Measurements from ENCODE around the gene PLCL2. TPM values are rescaled to one million over a fixed set of nuclear protein-coding genes. Genes with fewer than 3 reads are reported as not detected.
A peak's percentile ranks its signal among the peaks of the same experiment; 100 is the strongest.

The PLCL2 gene
- total RNA-seq, 2 donors from 2014 or later = 13.7 to 25.7 TPM

GRCh38 chr3:17081520-17081919 is 196.8 kb downstream of the PLCL2 start:
- Histone ChIP-seq H3K27me3 (no peaks in the 10 kb centered on the region), H3K27ac (no peak overlapping the region), H3K4me3 (no peak overlapping the region), H3K4me1 (no peaks in the 10 kb centered on the region), H3K9me3 (no peaks in the 10 kb centered on the region), H3K36me3 (replicated peaks in 1 of 2; ENCODE audit: insufficient read depth in 1 of 2, low read depth in 2 of 2) (no peaks in the 10 kb centered on the region)
- ATAC-seq (no peak), DNase-seq (no peak)
- WGBS, 2 donors = 89 to 99% methylated on average over 4 of the region's 4 CpGs
- TF ChIP-seq CTCF (IDR thresholded peaks at IDR 0.05) (no peak), POLR2A (IDR thresholded peaks at IDR 0.05) (no peak)
- intact Hi-C loops (cut with DNase I) = no loop called here

GRCh38 chr3:17087509-17087908 is 202.8 kb downstream of the PLCL2 start:
- Histone ChIP-seq H3K9me3 (no peaks in the 10 kb centered on the region), H3K4me3 (no peak overlapping the region), H3K4me1 (no peaks in the 10 kb centered on the region), H3K27ac (no peak overlapping the region), H3K36me3 (replicated peaks in 1 of 2; ENCODE audit: insufficient read depth in 1 of 2, low read depth in 2 of 2) (peaks cover 0 to 2% of the 10 kb centered on the region in 2 donors), H3K27me3 (no peaks in the 10 kb centered on the region)
- intact Hi-C loops (cut with DNase I) = no loop called here
- DNase-seq (no peak), ATAC-seq (no peak)
- TF ChIP-seq CTCF (IDR thresholded peaks at IDR 0.05) (no peak), POLR2A (IDR thresholded peaks at IDR 0.05) (no peak)
- 92 to 96% methylated on average over 4 of the region's 4 CpGs for WGBS, 2 donors

- no peak overlapping the region for H3K27ac ChIP-seq
- no peak overlapping the region for H3K4me3 ChIP-seq
- no peaks in the 10 kb centered on the region for H3K9me3 ChIP-seq
- no peak for DNase-seq
- H3K36me3 ChIP-seq (replicated peaks in 1 of 2; ENCODE audit: insufficient read depth in 1 of 2, low read depth in 2 of 2) = peaks cover 0 to 2% of the 10 kb centered on the region in 2 donors
- TF ChIP-seq CTCF (IDR thresholded peaks at IDR 0.05) (no peak), POLR2A (IDR thresholded peaks at IDR 0.05) (no peak)
- no peaks in the 10 kb centered on the region for H3K27me3 ChIP-seq
- intact Hi-C loops (cut with DNase I) = no loop called here
- no peaks in the 10 kb centered on the region for H3K4me1 ChIP-seq
- no peak for ATAC-seq
- WGBS, 2 donors = 93 to 97% methylated on average over 3 of the region's 3 CpGs
Observed at GRCh38 chr3:17088017-17088416, 203.3 kb downstream of the PLCL2 start.

DNA sequence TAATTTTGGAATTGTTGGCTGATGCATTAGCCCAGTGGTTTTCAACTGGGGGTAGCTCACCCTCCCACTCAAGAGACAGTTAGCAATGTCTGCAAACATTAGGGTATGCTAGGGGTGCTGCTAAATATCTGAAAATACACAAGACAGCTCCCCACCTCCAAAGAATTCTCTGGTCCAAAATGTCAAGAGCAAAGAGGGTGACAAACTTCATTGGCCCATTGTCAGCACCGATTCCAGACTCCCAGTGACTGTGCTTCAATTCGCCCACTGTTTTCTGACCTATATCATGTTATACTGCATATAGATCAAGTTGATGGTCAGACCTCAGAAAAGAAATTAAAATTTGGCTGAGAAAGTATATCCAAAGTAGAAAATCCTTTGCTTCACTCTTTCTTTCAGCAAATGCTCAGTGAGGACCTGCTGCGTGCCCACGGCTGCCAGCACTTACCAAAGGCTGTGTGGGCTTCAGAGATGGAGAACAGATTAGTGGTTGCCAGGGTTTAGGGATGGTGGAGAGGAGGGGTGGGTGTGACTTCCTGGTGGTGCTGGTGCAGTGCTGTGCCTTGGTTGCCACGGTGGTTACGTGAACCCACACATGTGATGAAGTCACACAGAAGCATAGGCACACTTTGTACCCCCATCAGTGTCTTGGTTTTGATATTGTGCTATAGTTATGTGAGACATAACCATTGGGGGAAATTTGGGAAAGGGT is 204.0 kb downstream of the PLCL2 start:
- H3K9me3 ChIP-seq = no peaks in the 10 kb centered on the region
- WGBS, 2 donors = 85 to 86% methylated on average over 6 of the region's 6 CpGs
- ATAC-seq (no peak), DNase-seq (peak in 1 of 4 donors; percentile 27)
- H3K27me3 ChIP-seq = no peaks in the 10 kb centered on the region
- TF ChIP-seq POLR2A (IDR thresholded peaks at IDR 0.05) (no peak), CTCF (IDR thresholded peaks at IDR 0.05) (no peak)
- intact Hi-C loops (cut with DNase I) = no loop called here
- H3K4me1 ChIP-seq = no peaks in the 10 kb centered on the region
- peaks cover 0 to 2% of the 10 kb centered on the region in 2 donors for H3K36me3 ChIP-seq (replicated peaks in 1 of 2; ENCODE audit: insufficient read depth in 1 of 2, low read depth in 2 of 2)
- no peak overlapping the region for H3K27ac ChIP-seq
- no peak overlapping the region for H3K4me3 ChIP-seq

GRCh38 chr3:17089314-17089700 is 204.6 kb downstream of the PLCL2 start:
- TF ChIP-seq POLR2A (IDR thresholded peaks at IDR 0.05) = no peak
- no peak for TF ChIP-seq CTCF (IDR thresholded peaks at IDR 0.05)
- H3K27ac ChIP-seq = no peak overlapping the region
- ATAC-seq (no peak), DNase-seq (no peak)
- intact Hi-C loops (cut with DNase I) = no loop called here
- peaks cover 0 to 2% of the 10 kb centered on the region in 2 donors for H3K36me3 ChIP-seq (replicated peaks in 1 of 2; ENCODE audit: insufficient read depth in 1 of 2, low read depth in 2 of 2)
- H3K27me3 ChIP-seq = no peaks in the 10 kb centered on the region
- no peaks in the 10 kb centered on the region for H3K9me3 ChIP-seq
- H3K4me3 ChIP-seq = no peak overlapping the region
- H3K4me1 ChIP-seq = no peaks in the 10 kb centered on the region

Measured in body of pancreas (tissue), 4 donors.